ENCODE measurements around the gene CCDC28B. TPM values are rescaled to one million over a fixed set of nuclear protein-coding genes. Genes with fewer than 3 reads are reported as not detected.

Gene CCDC28B
- total and polyA plus RNA-seq, 9 donors: 2.3 to 9.4 (median 6.2) TPM

DNA sequence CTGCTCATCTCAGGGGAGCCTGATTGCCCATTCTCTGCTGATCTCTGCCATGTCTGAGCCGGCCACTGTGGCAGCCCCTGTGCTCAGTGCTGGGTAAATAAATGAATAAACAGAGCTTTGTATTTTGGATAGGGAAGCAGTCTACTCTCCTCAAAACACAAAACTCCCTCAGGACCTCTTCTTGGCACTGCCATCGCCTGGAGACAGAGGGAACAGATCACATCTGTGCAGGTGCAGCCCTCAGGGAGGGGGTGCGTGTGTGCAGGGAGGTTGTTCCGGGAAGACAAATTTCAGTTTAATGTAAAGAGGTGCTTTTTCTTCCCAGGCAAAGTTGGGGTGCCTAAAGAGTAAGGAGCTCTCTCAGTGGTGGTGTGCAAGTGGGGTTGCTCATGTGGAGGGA is 38.9 kb downstream of the CCDC28B start:
- intact Hi-C loops (cut with DNase I): no loop called here
- H3K27ac ChIP-seq: peak overlapping the region in 1 of 2 donors; percentile 86
- TF ChIP-seq CTCF (IDR thresholded peaks at IDR 0.05) (no peak), EP300 (IDR thresholded peaks at IDR 0.05) (no peak), POLR2A (IDR thresholded peaks at IDR 0.05) (no peak)

DNA sequence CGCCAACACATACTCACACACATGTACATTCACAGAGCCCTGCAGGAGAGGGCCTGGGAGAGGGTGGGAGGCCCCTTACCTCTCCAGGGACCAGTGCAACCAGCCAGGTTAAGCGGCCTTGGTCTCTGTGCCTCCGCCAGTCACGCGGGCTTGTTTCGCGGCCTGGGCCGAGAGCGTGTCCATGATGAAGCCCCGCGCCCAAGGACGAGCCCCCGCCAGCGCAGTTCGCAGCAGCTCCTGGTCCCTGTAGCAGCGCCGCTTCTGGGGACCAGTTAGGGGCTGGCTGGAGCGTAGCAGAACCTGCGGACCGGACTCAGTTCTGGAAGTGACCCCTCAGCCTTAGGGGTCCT is 39.4 kb downstream of the CCDC28B start:
- TF ChIP-seq EP300 (IDR thresholded peaks at IDR 0.05) (no peak), POLR2A (IDR thresholded peaks at IDR 0.05) (no peak), CTCF (IDR thresholded peaks at IDR 0.05) (no peak)
- 44 to 63% (median 54%) methylated on average over 20 of the region's 20 CpGs for WGBS, 3 donors
- H3K36me3 ChIP-seq: no peaks in the 10 kb centered on the region
- peaks cover 11% of the 10 kb centered on the region for H3K4me1 ChIP-seq (ENCODE audit: insufficient read depth)
- H3K27me3 ChIP-seq: no peaks in the 10 kb centered on the region
- intact Hi-C loops (cut with DNase I): loop anchor here in 1 of 4 donors (10.0 kb wide), 1 partner anchor 125 kb away; the partner anchor contains the start of genes FAM229A and TSSK3
- peak overlapping the region; percentile 16 to 86 for H3K27ac ChIP-seq
- H3K4me3 ChIP-seq: peak overlapping the region; percentile 59
- H3K9me3 ChIP-seq: no peaks in the 10 kb centered on the region
- DNase-seq: peak in 4 of 5 donors; percentile 32 to 54 (median 51)

More for the DNA sequence above, 38.9 kb downstream of the CCDC28B start:
- WGBS, 3 donors: 49 to 69% (median 61%) methylated on average over 4 of the region's 4 CpGs
- H3K27me3 ChIP-seq: no peaks in the 10 kb centered on the region
- no peak overlapping the region for H3K4me3 ChIP-seq
- DNase-seq: no peak
- no peaks in the 10 kb centered on the region for H3K36me3 ChIP-seq
- no peaks in the 10 kb centered on the region for H3K9me3 ChIP-seq
- H3K4me1 ChIP-seq (ENCODE audit: insufficient read depth): peaks cover 11% of the 10 kb centered on the region

DNA sequence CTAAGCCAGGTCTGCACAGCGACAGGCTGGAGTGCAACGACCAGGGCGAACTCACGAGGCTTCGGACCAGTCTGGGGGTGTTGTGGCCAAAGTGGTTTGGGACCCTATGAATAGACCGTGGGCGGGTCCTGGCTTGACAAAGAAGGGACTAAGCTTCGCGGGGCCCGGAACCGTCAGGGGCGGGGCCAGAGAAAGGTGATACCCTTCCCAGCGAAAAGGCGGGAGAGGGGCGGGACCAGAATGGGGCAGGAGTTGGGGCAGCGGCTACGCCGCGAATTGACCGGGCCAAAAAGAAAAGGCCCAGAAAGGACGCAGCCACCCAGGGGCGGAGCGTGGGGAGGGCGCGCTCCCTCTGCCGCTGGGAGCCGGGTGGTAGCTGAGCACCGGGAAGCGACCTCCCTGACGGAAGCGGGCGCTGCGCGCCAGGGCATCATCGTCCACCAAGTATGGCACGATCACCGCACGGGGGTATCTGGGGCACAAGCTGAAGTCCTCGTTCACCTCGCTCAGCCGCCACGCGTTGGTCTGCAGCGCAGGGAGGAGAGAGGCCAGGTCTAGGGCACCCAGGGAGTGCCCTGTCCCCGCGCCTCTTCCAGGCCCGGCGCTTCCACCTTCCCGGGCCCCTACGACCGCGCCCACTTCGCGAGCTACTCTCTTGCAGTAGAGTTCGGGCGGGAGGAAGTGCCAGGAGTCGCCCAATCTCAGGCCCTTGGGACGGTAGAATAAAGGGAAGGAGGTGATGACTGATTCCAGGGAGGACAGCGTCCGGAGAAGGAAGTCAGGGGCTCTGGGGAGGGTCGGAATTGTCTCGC is 40.0 kb downstream of the CCDC28B start:
- H3K4me3 ChIP-seq: peak overlapping the region; percentile 59
- 2 to 3% (median 2%) methylated on average over 54 to 62 of the region's 62 CpGs for WGBS, 3 donors
- intact Hi-C loops (cut with DNase I): loop anchor here in 1 of 4 donors (10.0 kb wide), 1 partner anchor 124 kb away; the partner anchor contains the start of genes FAM229A and TSSK3
- H3K27me3 ChIP-seq: no peaks in the 10 kb centered on the region
- DNase-seq: peak; percentile 82 to 87 (median 86)
- H3K9me3 ChIP-seq: no peaks in the 10 kb centered on the region
- no peaks in the 10 kb centered on the region for H3K36me3 ChIP-seq
- peaks cover 9% of the 10 kb centered on the region for H3K4me1 ChIP-seq (ENCODE audit: insufficient read depth)
- peak overlapping the region; percentile 58 to 86 for H3K27ac ChIP-seq
- TF ChIP-seq CTCF (IDR thresholded peaks at IDR 0.05) (peak; percentile 16 to 39 (median 18)), POLR2A (IDR thresholded peaks at IDR 0.05) (peak; percentile 60), EP300 (IDR thresholded peaks at IDR 0.05) (no peak)

DNA sequence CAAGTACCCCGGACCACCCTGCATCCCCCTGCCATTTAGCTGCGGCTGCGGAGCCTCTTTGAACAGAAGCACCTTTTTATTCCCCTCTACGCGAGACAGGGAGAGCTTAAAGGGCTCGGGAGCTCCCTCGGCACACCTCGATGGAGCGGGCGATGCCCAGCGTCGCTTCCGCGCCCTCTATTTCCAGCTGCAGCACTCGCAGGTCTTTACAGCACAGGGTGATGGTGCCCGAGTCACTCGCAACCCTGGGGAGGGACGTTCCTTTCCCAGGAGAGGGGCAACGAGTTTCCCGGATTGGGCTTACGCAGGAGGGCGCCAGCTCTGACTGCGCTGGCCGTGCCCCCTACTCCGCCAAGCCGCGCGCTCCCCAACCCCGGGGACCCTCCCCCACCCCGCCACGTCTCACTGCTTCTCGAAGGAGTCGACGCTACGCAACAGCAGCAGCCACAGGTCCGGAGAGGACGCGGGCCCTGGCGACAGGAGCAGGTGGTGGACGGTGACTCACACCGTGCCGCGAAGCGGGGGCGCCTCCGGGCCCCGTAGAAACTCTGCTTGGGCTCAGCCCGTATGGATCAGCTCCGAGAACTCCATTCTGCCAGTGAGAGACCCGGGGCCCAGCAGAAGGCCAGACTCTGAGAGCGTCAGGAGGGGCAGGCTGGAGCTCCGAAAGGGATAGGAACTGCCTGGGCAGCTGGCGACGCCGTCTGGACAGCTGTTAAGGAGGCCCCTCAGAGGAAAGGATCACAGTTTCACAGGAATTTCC is 40.8 kb downstream of the CCDC28B start:
- intact Hi-C loops (cut with DNase I): loop anchor here in 1 of 4 donors (10.0 kb wide), 1 partner anchor 124 kb away; the partner anchor contains the start of genes FAM229A and TSSK3
- TF ChIP-seq CTCF (IDR thresholded peaks at IDR 0.05): no peak
- TF ChIP-seq POLR2A (IDR thresholded peaks at IDR 0.05): peak; percentile 43
- WGBS, 3 donors: 0 to 1% (median 1%) methylated on average over 49 to 55 of the region's 55 CpGs
- peak; percentile 71 to 77 (median 74) for DNase-seq
- Histone ChIP-seq H3K4me1 (ENCODE audit: insufficient read depth) (peaks cover 4% of the 10 kb centered on the region), H3K36me3 (no peaks in the 10 kb centered on the region), H3K27ac (peak overlapping the region; percentile 58 to 86), H3K27me3 (no peaks in the 10 kb centered on the region), H3K9me3 (no peaks in the 10 kb centered on the region), H3K4me3 (peak overlapping the region; percentile 59)

Data from ovary (tissue), 9 donors.